ENCODE measurements around the gene IQGAP3. TPM values are rescaled to one million over a fixed set of nuclear protein-coding genes. Genes with fewer than 3 reads are reported as not detected.
"Not testable (repeated sequence)": the region's sequence is repeated elsewhere in the genome, so short reads cannot be mapped to it uniquely, and the experiment has no call there.

IQGAP3 gene
- polyA plus RNA-seq, 2 of the 4 experiments (the other 2 are of a cell fraction): 15.6 to 17.0 TPM

DNA sequence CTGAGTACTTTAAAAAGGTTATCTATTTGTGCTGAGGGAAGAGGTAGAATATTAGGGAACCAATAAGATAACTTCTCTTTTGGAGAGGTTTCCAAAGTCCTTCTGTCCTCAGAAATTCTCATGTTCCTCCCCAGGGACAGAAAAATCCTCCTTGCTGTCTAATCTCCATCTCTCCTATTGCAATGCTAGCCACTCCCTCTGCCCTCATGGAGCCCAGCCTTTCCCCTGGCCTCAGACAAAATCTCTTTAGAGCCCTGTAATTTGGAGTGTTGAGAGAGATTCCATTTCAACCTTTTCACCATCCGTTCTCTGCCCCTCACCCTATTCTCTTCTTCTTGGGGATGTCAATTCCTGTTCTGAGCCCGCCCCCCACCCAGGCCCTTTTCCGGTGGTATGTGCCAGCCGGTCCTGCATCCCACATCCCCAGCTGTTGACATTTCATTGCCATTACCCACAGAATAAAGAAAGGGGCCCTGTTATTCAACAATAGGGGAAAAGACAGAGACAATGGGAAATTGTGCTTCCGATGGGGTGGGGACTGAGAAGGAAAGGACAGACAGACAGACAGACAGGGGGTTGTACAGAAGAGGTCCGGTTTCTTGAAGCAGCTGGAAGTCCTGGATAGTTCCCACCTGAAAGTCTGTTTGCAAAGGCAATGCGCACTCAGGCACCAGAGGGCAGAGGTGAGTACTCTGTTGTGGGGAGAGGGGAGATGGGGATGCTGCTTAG is 46.7 kb upstream of the IQGAP3 start, which contains the start of gene HAPLN2:
Gene HAPLN2, plus strand, starts transcription at position 563 of the 729 bp plus-strand sequence. CDS start 4,076 bp downstream, outside the sequence.
- H3K27ac ChIP-seq: no peak within 1 kb of the TSS; a peak in 1 of 6 replicates
- CTCF ChIA-PET: interaction anchor here (0.6 to 25.7 kb wide), 25 partner anchors 6 to 306 kb away, joined by 3 to 495 read pairs (median 4); partner anchors contain the start of genes BCAN and NES
- no peak within 1 kb of the TSS for H3K4me2 ChIP-seq
- POLR2A ChIA-PET: no interaction called here
- ATAC-seq: peak; percentile 72 to 78
- DNase-seq (ENCODE audit: low read depth in 1 of 2, low spot score in 1 of 2): peak; percentile 50 to 56
- H3K4me3 ChIP-seq: no peak within 1 kb of the TSS
- TF ChIP-seq GATA3 (IDR thresholded peaks at IDR 0.05; ENCODE audit: borderline replicate concordance): no peak
- TF ChIP-seq RAD21 (conservative IDR thresholded peaks at IDR 0.05 in 1 of 2, IDR thresholded peaks at IDR 0.05 in 1 of 2): peak in 1 of 2 experiments; percentile 20; a peak in 1 of 5 replicates
- TF ChIP-seq SMC3 (IDR thresholded peaks at IDR 0.05): peak; percentile 35; the same call in 1 of the 3 replicates
- no peak for TF ChIP-seq HDAC2 (IDR thresholded peaks at IDR 0.05)
- no peak for TF ChIP-seq KDM5A (IDR thresholded peaks at IDR 0.05)
- TF ChIP-seq, protein P1, sequence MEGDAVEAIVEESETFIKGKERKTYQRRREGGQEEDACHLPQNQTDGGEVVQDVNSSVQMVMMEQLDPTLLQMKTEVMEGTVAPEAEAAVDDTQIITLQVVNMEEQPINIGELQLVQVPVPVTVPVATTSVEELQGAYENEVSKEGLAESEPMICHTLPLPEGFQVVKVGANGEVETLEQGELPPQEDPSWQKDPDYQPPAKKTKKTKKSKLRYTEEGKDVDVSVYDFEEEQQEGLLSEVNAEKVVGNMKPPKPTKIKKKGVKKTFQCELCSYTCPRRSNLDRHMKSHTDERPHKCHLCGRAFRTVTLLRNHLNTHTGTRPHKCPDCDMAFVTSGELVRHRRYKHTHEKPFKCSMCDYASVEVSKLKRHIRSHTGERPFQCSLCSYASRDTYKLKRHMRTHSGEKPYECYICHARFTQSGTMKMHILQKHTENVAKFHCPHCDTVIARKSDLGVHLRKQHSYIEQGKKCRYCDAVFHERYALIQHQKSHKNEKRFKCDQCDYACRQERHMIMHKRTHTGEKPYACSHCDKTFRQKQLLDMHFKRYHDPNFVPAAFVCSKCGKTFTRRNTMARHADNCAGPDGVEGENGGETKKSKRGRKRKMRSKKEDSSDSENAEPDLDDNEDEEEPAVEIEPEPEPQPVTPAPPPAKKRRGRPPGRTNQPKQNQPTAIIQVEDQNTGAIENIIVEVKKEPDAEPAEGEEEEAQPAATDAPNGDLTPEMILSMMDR (IDR thresholded peaks at IDR 0.05): peak; percentile 54
- no peak for TF ChIP-seq ELK1 (IDR thresholded peaks at IDR 0.05; ENCODE audit: low read depth, low read length)
- no peaks in the 10 kb centered on the region for H3K9me3 ChIP-seq
- peaks cover 15% of the 10 kb centered on the region for H3K4me1 ChIP-seq
- FAIRE-seq: no peak
- WGBS (ENCODE audit: missing lambda C conversion rate): 6% methylated on average over 7 of the region's 7 CpGs

DNA sequence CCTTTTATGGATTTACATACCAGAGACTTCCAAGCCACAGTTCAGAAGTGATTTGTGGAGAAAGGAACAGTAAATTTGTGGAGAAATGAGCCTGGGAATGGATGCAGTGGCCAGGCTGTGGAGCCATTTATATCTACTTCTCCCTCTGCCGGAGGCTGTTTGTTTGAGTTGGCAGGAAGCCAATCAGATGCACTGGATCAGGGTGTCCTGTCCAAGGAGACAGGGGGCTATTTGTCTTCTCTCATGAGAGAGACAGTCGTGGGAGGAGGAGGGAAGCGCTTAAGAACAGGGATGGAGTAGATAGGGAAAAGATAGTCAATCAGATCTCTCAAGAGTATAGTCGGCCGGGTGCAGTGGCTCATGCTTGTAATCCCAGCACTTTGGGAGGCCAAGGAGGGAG is 44.1 kb upstream of the IQGAP3 start:
- no peaks in the 10 kb centered on the region for H3K9me3 ChIP-seq
- WGBS (ENCODE audit: missing lambda C conversion rate): 15% methylated on average over 5 of the region's 5 CpGs
- DNase-seq (ENCODE audit: low read depth in 1 of 2, low spot score in 1 of 2) (peak in 1 of 2 experiments; percentile 58), FAIRE-seq (no peak), ATAC-seq (peak in 1 of 2 experiments; percentile 64; a peak in 3 of 6 replicates)
- CTCF ChIA-PET: interaction anchor here (1.1 to 25.7 kb wide), 9 partner anchors 9 to 171 kb away, joined by 3 to 495 read pairs (median 5); partner anchors contain the start of genes MEF2D, NES and TTC24
- POLR2A ChIA-PET: no interaction called here
- TF ChIP-seq GATA3 (IDR thresholded peaks at IDR 0.05; ENCODE audit: borderline replicate concordance): peak; percentile 83
- no peak for TF ChIP-seq NR3C1 (IDR thresholded peaks at IDR 0.05)
- TF ChIP-seq HOXB13 (CRISPR knock-in tag; IDR thresholded peaks at IDR 0.05; ENCODE audit: low read depth): no peak
- peak overlapping the region in 1 of 2 experiments; percentile 70; a peak in 1 of 6 replicates for H3K27ac ChIP-seq
- no peak overlapping the region for H3K4me3 ChIP-seq
- H3K4me1 ChIP-seq: peaks cover 15% of the 10 kb centered on the region
- peak overlapping the region; percentile 54 for H3K4me2 ChIP-seq

DNA sequence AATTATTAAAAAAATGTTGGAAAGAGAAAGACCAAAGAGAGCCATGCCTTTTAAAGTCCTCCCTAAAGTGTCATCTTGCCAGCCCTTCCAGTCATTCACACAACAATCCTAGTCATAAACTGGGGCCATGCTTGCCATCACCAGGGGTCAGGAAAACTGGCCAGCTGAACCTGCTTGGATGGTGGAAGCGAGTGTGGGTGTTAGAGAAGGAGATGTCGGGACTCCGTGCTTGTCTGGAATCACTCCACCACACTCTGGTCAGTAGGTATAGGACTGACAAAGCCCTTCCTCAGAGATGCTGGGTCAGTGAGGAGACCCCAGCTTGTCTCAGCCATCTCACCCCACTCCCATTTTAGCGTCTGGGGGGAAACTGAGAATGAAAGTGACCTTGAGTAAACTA is 43.6 kb upstream of the IQGAP3 start:
- Histone ChIP-seq H3K27ac (peak overlapping the region in 1 of 2 experiments; percentile 70; a peak in 1 of 6 replicates), H3K4me3 (no peak overlapping the region), H3K4me1 (peaks cover 15% of the 10 kb centered on the region), H3K9me3 (no peaks in the 10 kb centered on the region), H3K4me2 (peak overlapping the region; percentile 54)
- ATAC-seq: peak in 1 of 2 experiments; percentile 25; a peak in 3 of 6 replicates
- ChIA-PET POLR2A (interaction anchor here (0.7 kb wide), 1 partner anchor 24 kb away, joined by 3 read pairs; the partner anchor contains the start of gene NAXE), CTCF (interaction anchor here (1.1 to 25.7 kb wide), 6 partner anchors 10 to 135 kb away, joined by 3 to 495 read pairs (median 6); partner anchors contain the start of genes NES and TTC24)
- FAIRE-seq: no peak
- DNase-seq (ENCODE audit: low read depth in 1 of 2, low spot score in 1 of 2): no peak
- TF ChIP-seq RAD21 (conservative IDR thresholded peaks at IDR 0.05 in 1 of 2, IDR thresholded peaks at IDR 0.05 in 1 of 2): no peak
- 68% methylated on average over 4 of the region's 4 CpGs for WGBS (ENCODE audit: missing lambda C conversion rate)

DNA sequence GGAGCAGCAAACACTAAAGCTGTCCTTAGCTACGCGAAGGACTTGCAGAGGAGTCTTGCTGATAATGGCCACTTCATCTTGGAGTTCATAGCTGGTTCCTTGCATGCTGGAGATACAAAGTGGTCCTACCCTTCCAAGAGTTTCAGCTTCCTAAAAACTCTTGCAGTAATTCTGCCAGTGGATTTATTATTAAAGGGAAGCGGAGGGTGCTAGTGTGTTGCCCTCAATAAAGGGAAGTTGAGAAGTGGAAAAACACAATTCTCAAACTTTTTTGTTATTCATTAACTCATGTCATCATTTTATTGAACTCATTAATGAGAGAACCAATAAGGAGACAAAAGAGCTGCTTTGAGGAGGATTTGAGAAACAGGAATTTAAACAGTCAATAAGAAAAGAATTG is 40.3 kb upstream of the IQGAP3 start:
- ATAC-seq (no peak), FAIRE-seq (no peak), DNase-seq (ENCODE audit: low read depth in 1 of 2, low spot score in 1 of 2) (no peak)
- 70% methylated on average over 3 of the region's 3 CpGs for WGBS (ENCODE audit: missing lambda C conversion rate)
- peaks cover 20% of the 10 kb centered on the region for H3K4me1 ChIP-seq
- no peak overlapping the region for H3K4me2 ChIP-seq
- no peak overlapping the region for H3K4me3 ChIP-seq
- H3K9me3 ChIP-seq: no peaks in the 10 kb centered on the region
- H3K27ac ChIP-seq: no peak overlapping the region
- ChIA-PET CTCF (interaction anchor here (0.5 to 25.7 kb wide), 20 partner anchors 9 to 736 kb away, joined by 3 to 495 read pairs (median 4); partner anchors contain the start of genes NAXE, NES and TTC24), POLR2A (no interaction called here)
- TF ChIP-seq MYC (IDR thresholded peaks at IDR 0.05; ENCODE audit: borderline replicate concordance, low read length): no peak
- TF ChIP-seq ELK1 (IDR thresholded peaks at IDR 0.05; ENCODE audit: low read depth, low read length): no peak
- TF ChIP-seq, protein P2, sequence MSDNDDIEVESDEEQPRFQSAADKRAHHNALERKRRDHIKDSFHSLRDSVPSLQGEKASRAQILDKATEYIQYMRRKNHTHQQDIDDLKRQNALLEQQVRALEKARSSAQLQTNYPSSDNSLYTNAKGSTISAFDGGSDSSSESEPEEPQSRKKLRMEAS (IDR thresholded peaks at IDR 0.05): no peak
- no peak for TF ChIP-seq NR3C1 (IDR thresholded peaks at IDR 0.05)
- no peak for TF ChIP-seq RFX5 (IDR thresholded peaks at IDR 0.05)
- no peak for TF ChIP-seq EHMT2 (IDR thresholded peaks at IDR 0.05; ENCODE audit: low read depth)
- no peak for TF ChIP-seq SREBF2 (IDR thresholded peaks at IDR 0.05)
- no peak for TF ChIP-seq RAD21 (conservative IDR thresholded peaks at IDR 0.05 in 1 of 2, IDR thresholded peaks at IDR 0.05 in 1 of 2)
- no peak for TF ChIP-seq RCOR1 (IDR thresholded peaks at IDR 0.05; ENCODE audit: low read depth, low read length)
- no peak for TF ChIP-seq MAFK (IDR thresholded peaks at IDR 0.05; ENCODE audit: partially characterized antibody)
- TF ChIP-seq CBX8 (IDR thresholded peaks at IDR 0.05): no peak
- no peak for TF ChIP-seq PHF8 (IDR thresholded peaks at IDR 0.05; ENCODE audit: borderline replicate concordance, low read depth)
- TF ChIP-seq NFE2L2 (conservative IDR thresholded peaks at IDR 0.05; ENCODE audit: low read length): no peak
- no peak for TF ChIP-seq ESRRA (IDR thresholded peaks at IDR 0.05; ENCODE audit: borderline replicate concordance, low read length)

DNA sequence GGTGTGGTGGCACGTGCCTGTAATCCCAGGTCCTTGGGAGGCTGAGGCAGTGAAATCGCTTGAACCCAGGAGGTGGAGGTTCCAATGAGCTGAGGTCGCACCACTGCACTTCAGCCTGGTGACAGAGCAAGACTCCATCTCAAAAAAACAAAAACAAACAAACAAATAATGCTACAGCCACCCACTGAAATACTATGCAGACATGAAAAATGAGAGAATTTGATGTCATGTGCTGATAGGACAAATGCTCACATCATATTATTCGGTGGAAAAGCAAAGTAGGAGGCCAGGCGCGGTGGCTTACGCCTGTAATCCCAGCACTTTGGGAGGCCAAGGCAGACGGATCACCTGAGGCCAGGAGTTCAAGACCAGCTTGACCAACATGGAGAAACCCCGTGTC is 37.7 kb upstream of the IQGAP3 start:
- H3K4me2 ChIP-seq; H3K27ac ChIP-seq; H3K9me3 ChIP-seq; DNase-seq (ENCODE audit: low read depth in 1 of 2, low spot score in 1 of 2); FAIRE-seq; POLR2A ChIA-PET; H3K4me3 ChIP-seq; ATAC-seq; H3K4me1 ChIP-seq: not testable (repeated sequence)
- CTCF ChIA-PET: interaction anchor here (0.7 to 25.7 kb wide), 12 partner anchors 9 to 282 kb away, joined by 3 to 495 read pairs (median 4); partner anchors contain the start of genes HAPLN2, NAXE and NES
- WGBS (ENCODE audit: missing lambda C conversion rate): 72% methylated on average over 9 of the region's 9 CpGs
